ENCODE data around the gene CBFA2T3. TPM values are rescaled to one million over a fixed set of nuclear protein-coding genes. Genes with fewer than 3 reads are reported as not detected.
"Not testable (repeated sequence)": the region's sequence is repeated elsewhere in the genome, so short reads cannot be mapped to it uniquely, and the experiment has no call there.

The CBFA2T3 gene
- total and polyA plus RNA-seq, 10 donors, result 8.4 to 59.8 (median 26.3) TPM

GRCh38 chr16:89018282-89019158 lies 41.5 kb upstream of the CBFA2T3 start:
- no peak overlapping the region for H3K4me3 ChIP-seq
- 76 to 83% (median 80%) methylated on average over 16 to 20 of the region's 20 CpGs for WGBS, 5 donors
- peak; percentile 42 for DNase-seq
- TF ChIP-seq POLR2AphosphoS5 (IDR thresholded peaks at IDR 0.05) (no peak), POLR2A (IDR thresholded peaks at IDR 0.05) (no peak)
- TF ChIP-seq, protein P1, sequence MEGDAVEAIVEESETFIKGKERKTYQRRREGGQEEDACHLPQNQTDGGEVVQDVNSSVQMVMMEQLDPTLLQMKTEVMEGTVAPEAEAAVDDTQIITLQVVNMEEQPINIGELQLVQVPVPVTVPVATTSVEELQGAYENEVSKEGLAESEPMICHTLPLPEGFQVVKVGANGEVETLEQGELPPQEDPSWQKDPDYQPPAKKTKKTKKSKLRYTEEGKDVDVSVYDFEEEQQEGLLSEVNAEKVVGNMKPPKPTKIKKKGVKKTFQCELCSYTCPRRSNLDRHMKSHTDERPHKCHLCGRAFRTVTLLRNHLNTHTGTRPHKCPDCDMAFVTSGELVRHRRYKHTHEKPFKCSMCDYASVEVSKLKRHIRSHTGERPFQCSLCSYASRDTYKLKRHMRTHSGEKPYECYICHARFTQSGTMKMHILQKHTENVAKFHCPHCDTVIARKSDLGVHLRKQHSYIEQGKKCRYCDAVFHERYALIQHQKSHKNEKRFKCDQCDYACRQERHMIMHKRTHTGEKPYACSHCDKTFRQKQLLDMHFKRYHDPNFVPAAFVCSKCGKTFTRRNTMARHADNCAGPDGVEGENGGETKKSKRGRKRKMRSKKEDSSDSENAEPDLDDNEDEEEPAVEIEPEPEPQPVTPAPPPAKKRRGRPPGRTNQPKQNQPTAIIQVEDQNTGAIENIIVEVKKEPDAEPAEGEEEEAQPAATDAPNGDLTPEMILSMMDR (IDR thresholded peaks at IDR 0.05 in 8 of 11, conservative IDR thresholded peaks at IDR 0.05 in 3 of 11), result no peak
- intact Hi-C loops (cut with DNase I; ENCODE audit: low total_unique reads), result no loop called here
- H3K27ac ChIP-seq, result no peak overlapping the region
- peaks cover 0 to 72% (median 15%) of the 10 kb centered on the region in 7 donors for H3K27me3 ChIP-seq (replicated peaks in 1 of 7)
- H3K9me3 ChIP-seq, result no peaks in the 10 kb centered on the region
- H3K36me3 ChIP-seq, result no peaks in the 10 kb centered on the region
- H3K4me1 ChIP-seq, result no peaks in the 10 kb centered on the region

DNA sequence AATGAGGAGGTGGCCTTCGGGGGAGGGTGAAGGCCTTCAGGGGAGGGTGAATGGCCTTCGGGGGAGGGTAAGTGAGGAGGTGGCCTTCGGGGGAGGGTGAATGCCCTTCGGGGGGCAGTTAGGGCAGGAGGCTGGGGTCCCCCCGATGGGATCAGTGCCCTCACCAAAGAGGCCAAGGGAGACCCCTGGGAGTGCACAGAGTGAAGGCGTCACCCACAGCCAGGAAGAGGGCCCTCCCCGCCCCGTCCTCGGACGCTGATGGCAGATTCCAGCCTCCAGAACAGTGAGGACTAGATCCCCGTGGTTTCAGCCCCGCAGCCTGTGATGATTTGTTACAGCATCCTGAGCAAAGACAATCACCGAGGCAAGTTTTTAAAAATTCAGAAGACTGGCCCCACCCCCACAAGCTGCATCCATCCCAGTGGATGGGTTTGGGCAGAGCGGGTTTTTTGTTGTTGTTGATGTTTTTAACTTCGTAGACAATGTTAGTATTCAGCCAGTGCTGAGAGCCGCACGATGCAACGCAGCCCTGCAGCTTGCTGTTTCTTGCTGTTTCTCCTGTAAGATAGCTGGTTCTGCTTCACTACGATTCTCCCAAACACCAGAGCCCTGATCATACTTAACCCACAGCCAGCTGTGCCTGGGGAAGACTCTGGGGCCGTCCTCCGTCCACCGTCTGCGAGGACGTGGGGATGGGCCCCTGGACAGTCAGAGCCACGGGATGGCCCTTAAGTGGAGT lies 40.7 kb upstream of the CBFA2T3 start:
- 72 to 83% (median 79%) methylated on average over 24 to 25 of the region's 25 CpGs for WGBS, 5 donors
- DNase-seq, result peak; percentile 35

GRCh38 chr16:89016561-89016960 lies 39.6 kb upstream of the CBFA2T3 start:
- 80 to 96% (median 92%) methylated on average over 7 to 10 of the region's 10 CpGs for WGBS, 5 donors
- H3K27ac ChIP-seq; H3K4me3 ChIP-seq; H3K9me3 ChIP-seq; H3K36me3 ChIP-seq; intact Hi-C loops (cut with DNase I; ENCODE audit: low total_unique reads); H3K4me1 ChIP-seq: not testable (repeated sequence)
- DNase-seq, result peak; percentile 31
- peaks cover 0 to 68% (median 15%) of the 10 kb centered on the region in 7 donors for H3K27me3 ChIP-seq (replicated peaks in 1 of 7)

More for the DNA sequence above, 40.7 kb upstream of the CBFA2T3 start:
- Histone ChIP-seq H3K36me3 (no peaks in the 10 kb centered on the region), H3K27ac (no peak overlapping the region), H3K9me3 (no peaks in the 10 kb centered on the region), H3K4me3 (no peak overlapping the region), H3K4me1 (no peaks in the 10 kb centered on the region), H3K27me3 (replicated peaks in 1 of 7) (peaks cover 0 to 75% (median 15%) of the 10 kb centered on the region in 7 donors)
- intact Hi-C loops (cut with DNase I; ENCODE audit: low total_unique reads), result no loop called here
- no peak for TF ChIP-seq POLR2A (IDR thresholded peaks at IDR 0.05)

DNA sequence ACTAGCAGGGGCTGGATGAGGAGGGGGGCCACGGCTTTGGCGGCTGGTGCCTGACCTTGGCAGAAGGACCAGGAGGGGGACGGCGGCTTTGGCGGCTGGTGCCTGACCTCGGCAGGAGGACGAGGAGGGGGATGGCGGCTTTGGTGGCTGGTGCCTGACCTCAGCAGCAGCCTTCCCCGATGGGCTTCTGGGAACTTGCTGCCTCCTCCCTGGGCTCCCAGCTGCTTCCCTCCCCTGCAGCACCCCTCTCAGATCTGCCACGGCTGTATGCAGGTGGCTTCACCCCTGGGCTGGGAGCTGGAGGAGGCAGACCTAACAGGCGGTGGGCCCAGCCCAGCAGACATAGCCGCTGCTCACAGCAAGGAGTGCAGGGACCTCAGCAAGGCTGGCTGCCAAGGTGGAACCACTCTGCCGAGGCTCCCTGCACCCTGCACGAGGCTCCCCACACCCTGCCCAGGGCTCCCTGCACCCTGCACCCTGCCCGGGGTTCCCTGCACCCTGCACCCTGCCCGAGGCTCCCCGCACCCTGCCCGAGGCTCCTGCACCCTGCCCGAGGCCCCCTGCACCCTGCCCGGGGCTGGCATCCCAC lies 38.4 kb upstream of the CBFA2T3 start:
- Histone ChIP-seq H3K4me3 (no peak overlapping the region), H3K4me1 (no peaks in the 10 kb centered on the region), H3K36me3 (no peaks in the 10 kb centered on the region), H3K27ac (no peak overlapping the region), H3K9me3 (no peaks in the 10 kb centered on the region), H3K27me3 (replicated peaks in 1 of 7) (peaks cover 0 to 67% (median 18%) of the 10 kb centered on the region in 7 donors)
- TF ChIP-seq POLR2A (IDR thresholded peaks at IDR 0.05) (no peak), POLR2AphosphoS5 (IDR thresholded peaks at IDR 0.05) (no peak)
- TF ChIP-seq, protein P1 (IDR thresholded peaks at IDR 0.05 in 8 of 11, conservative IDR thresholded peaks at IDR 0.05 in 3 of 11), result no peak
- peak; percentile 54 for DNase-seq
- whole genome bisulfite sequencing, 5 donors, result 71 to 81% (median 79%) methylated on average over 1 to 20 of the region's 20 CpGs
- intact Hi-C loops (cut with DNase I; ENCODE audit: low total_unique reads), result no loop called here

Data from spleen (tissue), 11 donors.